Ovary (tissue), 9 donors: ENCODE results near the gene AURKA. TPM values are rescaled to one million over a fixed set of nuclear protein-coding genes. Genes with fewer than 3 reads are reported as not detected.

Experiments used
- DNase-seq, 5 donors: peaks; one replicate each; pipeline ENCODE4 v3.0.0-alpha.2; 2019 to 2020
- H3K27ac ChIP-seq, 2 donors: fragments of 200-600 bp; one replicate each; pipeline versions ENCODE4 v1.5.1 to v1.8.0; 2019 to 2022
- H3K27me3 ChIP-seq: fragments of 200-600 bp; one replicate; pipeline ENCODE4 v1.8.0; 2022
- H3K36me3 ChIP-seq: fragments of 200-600 bp; sonication (generic); one replicate; pipeline ENCODE4 v1.5.1; 2019
- H3K4me1 ChIP-seq: one replicate; pipeline ENCODE4 v1.8.1; 2013; ENCODE audit warnings: mild to moderate bottlenecking, moderate library complexity; ENCODE audit not compliant: insufficient read depth
- H3K4me3 ChIP-seq: fragments of 200-600 bp; sonication (generic); one replicate; pipeline ENCODE4 v1.5.1; 2017
- H3K9me3 ChIP-seq, 2 donors: fragments of 200-600 bp in 1 of 2; sonication (generic) in 1 of 2; one replicate each; pipeline versions ENCODE4 v1.5.1 to v1.8.1; 2013 to 2019; ENCODE audit warnings: mild to moderate bottlenecking in 1 of 2, moderate library complexity in 1 of 2
- CTCF ChIP-seq, 3 donors: fragments of 450-650 bp in 2 of 3; fragments of 200-600 bp in 1 of 3; IDR thresholded peaks; one replicate each; pipeline versions ENCODE4 v1.5.1 to v1.8.0; 2016 to 2022; ENCODE audit warnings: antibody characterized with exemption in 3 of 3, mild to moderate bottlenecking in 1 of 3
- EP300 ChIP-seq: sonication (generic); formaldehyde crosslinking; IDR thresholded peaks from one replicate; pipeline ENCODE4 v1.6.1; 2017; ENCODE audit warnings: antibody characterized with exemption
- POLR2A ChIP-seq: fragments of 450-650 bp; IDR thresholded peaks from one replicate; pipeline ENCODE4 v1.6.1; 2017; ENCODE audit warnings: antibody characterized with exemption, mild to moderate bottlenecking, moderate library complexity
- WGBS, 3 donors: extraction: QIAGEN DNeasy Blood & Tissue Kit in 1 of 3; methylation state at CpG; one replicate each; pipeline versions ENCODE4 v1.1.5 to v1.1.7; 2013 to 2017; 5-methylcytosine and 5-hydroxymethylcytosine counted together
- intact Hi-C, 4 donors: fragments of 100-400 bp; cut with DNase I; formaldehyde crosslinking; loops; one replicate each; pipeline versions ENCODE4 v1.11.0 to v1.15.1; 2022 to 2023
- polyA plus RNA-seq, 2 donors: library from polyadenylated mRNA; stranded (reverse); fragments of 200-250 nt in 1 of 2; fragments of 350-450 nt in 1 of 2; fragmentation: Illumina TruSeq in 1 of 2; extraction: RNeasy Lipid Tissue Mini Kit (QIAGEN cat#74804) in 1 of 2; gene quantifications; one replicate each; pipeline ENCODE4 v1.2.3, GENCODE V29; 2013 to 2014
- total RNA-seq, 7 donors: library from RNA; depleted of rRNA in 2 of 7; stranded (reverse); fragments of >200 nt in 2 of 7; fragmentation: NEBNext Ultra II Directional in 3 of 7; extraction: Animal tissue kit (Norgen Biotek cat#: 25700) in 3 of 7; gene quantifications; one replicate each; pipeline versions ENCODE4 v1.1.0 to v1.2.4, GENCODE V29; 2016 to 2023
- donor health status: DM: no; HTN: no; CAD: no; lungs with moderate emphysema.
- donor health status: DM: no; HTN: no; CAD: no.
- donor health status: Bipolar disorder and iron deficiency.
- donor health status: DM: yes; HTN: yes; CAD: no.
- donor health status: DM: no; HTN: no; CAD: no.
- donor health status: DM: yes; HTN: yes; CAD: no.

The AURKA gene
- total and polyA plus RNA-seq, 9 donors = 2.2 to 10.0 (median 3.2) TPM

GRCh38 chr20:56428410-56428809, 36.4 kb upstream of the AURKA start:
- no peaks in the 10 kb centered on the region for H3K36me3 ChIP-seq
- no peak for TF ChIP-seq POLR2A
- TF ChIP-seq CTCF (IDR thresholded peaks at IDR 0.05) = no peak
- no peak for TF ChIP-seq EP300
- H3K4me1 ChIP-seq = no peaks in the 10 kb centered on the region
- 89 to 95% (median 94%) methylated on average over 5 of the region's 5 CpGs for WGBS, 3 donors
- no peak overlapping the region for H3K27ac ChIP-seq
- no peak overlapping the region for H3K4me3 ChIP-seq
- DNase-seq = no peak
- no peaks in the 10 kb centered on the region for H3K27me3 ChIP-seq
- H3K9me3 ChIP-seq = no peaks in the 10 kb centered on the region
- intact Hi-C loops = no loop called here

DNA sequence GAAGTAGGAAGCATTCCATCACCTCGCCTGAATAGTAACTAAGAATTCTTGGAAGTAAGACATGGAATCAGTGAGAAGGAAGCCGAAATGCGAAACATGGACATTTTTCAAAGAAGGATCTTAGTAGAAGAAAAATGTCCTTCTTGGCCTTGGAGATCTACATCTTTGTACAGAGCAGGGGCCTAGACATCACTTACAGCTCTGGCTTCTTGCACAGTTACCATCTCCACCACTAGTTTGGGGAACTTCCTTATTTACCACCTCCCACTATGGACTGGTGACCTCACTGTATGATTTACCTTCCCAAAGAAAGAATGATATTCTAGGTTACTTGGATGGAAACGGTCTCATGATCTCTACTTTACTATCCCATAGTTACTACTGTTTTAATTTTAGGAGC, 35.8 kb upstream of the AURKA start:
- H3K27ac ChIP-seq = no peak overlapping the region
- H3K27me3 ChIP-seq = no peaks in the 10 kb centered on the region
- intact Hi-C loops = no loop called here
- WGBS, 3 donors = 87 to 89% (median 88%) methylated on average over 4 of the region's 4 CpGs
- TF ChIP-seq EP300 = no peak
- TF ChIP-seq CTCF (IDR thresholded peaks at IDR 0.05) = no peak
- TF ChIP-seq POLR2A = no peak
- no peaks in the 10 kb centered on the region for H3K36me3 ChIP-seq
- H3K9me3 ChIP-seq = no peaks in the 10 kb centered on the region
- peaks cover 2% of the 10 kb centered on the region for H3K4me1 ChIP-seq
- DNase-seq = no peak
- no peak overlapping the region for H3K4me3 ChIP-seq

GRCh38 chr20:56426926-56427325, 34.9 kb upstream of the AURKA start:
- Histone ChIP-seq H3K27me3 (no peaks in the 10 kb centered on the region), H3K4me3 (no peak overlapping the region), H3K4me1 (peaks cover 7% of the 10 kb centered on the region), H3K36me3 (no peaks in the 10 kb centered on the region), H3K27ac (no peak overlapping the region), H3K9me3 (no peaks in the 10 kb centered on the region)
- DNase-seq = no peak
- TF ChIP-seq POLR2A (no peak), CTCF (IDR thresholded peaks at IDR 0.05) (no peak), EP300 (no peak)
- intact Hi-C loops = no loop called here

DNA sequence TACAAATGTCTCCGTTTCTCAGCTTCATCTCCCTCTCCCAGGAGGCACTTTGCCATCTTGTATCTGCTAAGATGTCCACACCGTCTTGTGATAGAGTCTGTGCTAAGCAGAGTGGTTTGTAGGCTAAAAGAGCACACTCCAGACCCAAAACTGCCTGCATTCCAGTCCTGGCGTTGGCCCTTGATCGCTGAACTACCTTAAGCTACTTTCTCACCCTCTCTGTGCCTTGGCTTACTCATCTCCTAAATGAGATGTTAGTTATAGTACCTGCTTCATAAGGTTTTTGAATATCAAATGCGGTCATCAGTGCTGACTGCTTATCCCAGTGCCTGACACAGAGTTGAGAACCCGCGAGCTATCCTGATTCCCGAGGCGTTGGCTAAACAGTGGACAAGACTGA, 34.0 kb upstream of the AURKA start:
- Histone ChIP-seq H3K9me3 (no peaks in the 10 kb centered on the region), H3K36me3 (no peaks in the 10 kb centered on the region), H3K27me3 (no peaks in the 10 kb centered on the region), H3K4me1 (peaks cover 7% of the 10 kb centered on the region), H3K27ac (no peak overlapping the region), H3K4me3 (no peak overlapping the region)
- 92 to 96% (median 94%) methylated on average over 9 of the region's 9 CpGs for WGBS, 3 donors
- intact Hi-C loops = no loop called here
- TF ChIP-seq CTCF (IDR thresholded peaks at IDR 0.05) = no peak
- TF ChIP-seq POLR2A = no peak
- no peak for TF ChIP-seq EP300
- no peak for DNase-seq

GRCh38 chr20:56424931-56425330, 32.9 kb upstream of the AURKA start:
- H3K9me3 ChIP-seq = no peaks in the 10 kb centered on the region
- TF ChIP-seq CTCF (IDR thresholded peaks at IDR 0.05) (no peak), EP300 (no peak), POLR2A (no peak)
- no peak overlapping the region for H3K27ac ChIP-seq
- peaks cover 7% of the 10 kb centered on the region for H3K4me1 ChIP-seq
- no peak overlapping the region for H3K4me3 ChIP-seq
- no peaks in the 10 kb centered on the region for H3K36me3 ChIP-seq
- DNase-seq = no peak
- intact Hi-C loops = no loop called here
- no peaks in the 10 kb centered on the region for H3K27me3 ChIP-seq
- 73 to 94% (median 84%) methylated on average over 1 of the region's 1 CpG for WGBS, 3 donors
